ENCODE measurements around the gene PPIL4. TPM values are rescaled to one million over a fixed set of nuclear protein-coding genes. Genes with fewer than 3 reads are reported as not detected.
"Not testable (repeated sequence)": the region's sequence is repeated elsewhere in the genome, so short reads cannot be mapped to it uniquely, and the experiment has no call there.

Gene PPIL4
- total and polyA plus RNA-seq, 2 donors from 2014 or later, result 18.0 to 30.1 TPM

GRCh38 chr6:149461670-149462069 lies 84.2 kb downstream of the PPIL4 start:
- intact Hi-C loops (cut with DNase I), result no loop called here
- no peak for DNase-seq
- Histone ChIP-seq H3K27ac (ENCODE audit: low read depth in 2 of 2, low read length in 2 of 2) (no peak overlapping the region), H3K27me3 (ENCODE audit: control insufficient read depth, insufficient read depth, low read length) (no peaks in the 10 kb centered on the region), H3K4me3 (ENCODE audit: low read length in 3 of 3) (no peak overlapping the region), H3K9ac (ENCODE audit: low read length in 3 of 3) (no peak overlapping the region), H3K4me1 (ENCODE audit: control insufficient read depth in 2 of 3, insufficient read depth in 2 of 3, low read depth in 1 of 3, low read length in 3 of 3) (no peaks in the 10 kb centered on the region), H3K36me3 (ENCODE audit: control insufficient read depth in 2 of 3, insufficient read depth in 3 of 3, low read length in 3 of 3) (peaks cover 0 to 2% (median 0%) of the 10 kb centered on the region in 3 donors), H3K9me3 (ENCODE audit: control insufficient read depth in 2 of 3, insufficient read depth in 1 of 3, low read length in 3 of 3) (no peaks in the 10 kb centered on the region)
- no peak for FAIRE-seq
- TF ChIP-seq CTCF (IDR thresholded peaks at IDR 0.05; ENCODE audit: borderline replicate concordance, extremely low read depth, insufficient read depth), result no peak

GRCh38 chr6:149460249-149460648 lies 85.6 kb downstream of the PPIL4 start:
- H3K9ac ChIP-seq (ENCODE audit: low read length in 3 of 3); FAIRE-seq; H3K4me1 ChIP-seq (ENCODE audit: control insufficient read depth in 2 of 3, insufficient read depth in 2 of 3, low read depth in 1 of 3, low read length in 3 of 3); DNase-seq; H3K4me3 ChIP-seq (ENCODE audit: low read length in 3 of 3); H3K9me3 ChIP-seq (ENCODE audit: control insufficient read depth in 2 of 3, insufficient read depth in 1 of 3, low read length in 3 of 3); H3K27ac ChIP-seq (ENCODE audit: low read depth in 2 of 2, low read length in 2 of 2); H3K36me3 ChIP-seq (ENCODE audit: control insufficient read depth in 2 of 3, insufficient read depth in 3 of 3, low read length in 3 of 3); intact Hi-C loops (cut with DNase I); H3K27me3 ChIP-seq (ENCODE audit: control insufficient read depth, insufficient read depth, low read length): not testable (repeated sequence)

GRCh38 chr6:149459761-149460160 lies 86.1 kb downstream of the PPIL4 start:
- Histone ChIP-seq H3K27me3 (ENCODE audit: control insufficient read depth, insufficient read depth, low read length) (no peaks in the 10 kb centered on the region), H3K27ac (ENCODE audit: low read depth in 2 of 2, low read length in 2 of 2) (no peak overlapping the region), H3K9me3 (ENCODE audit: control insufficient read depth in 2 of 3, insufficient read depth in 1 of 3, low read length in 3 of 3) (no peaks in the 10 kb centered on the region), H3K4me1 (ENCODE audit: control insufficient read depth in 2 of 3, insufficient read depth in 2 of 3, low read depth in 1 of 3, low read length in 3 of 3) (peaks cover 0 to 7% (median 3%) of the 10 kb centered on the region in 3 donors), H3K4me3 (ENCODE audit: low read length in 3 of 3) (no peak overlapping the region), H3K9ac (ENCODE audit: low read length in 3 of 3) (no peak overlapping the region), H3K36me3 (ENCODE audit: control insufficient read depth in 2 of 3, insufficient read depth in 3 of 3, low read length in 3 of 3) (peaks cover 0 to 2% (median 0%) of the 10 kb centered on the region in 3 donors)
- no peak for TF ChIP-seq CTCF (IDR thresholded peaks at IDR 0.05; ENCODE audit: borderline replicate concordance, extremely low read depth, insufficient read depth)
- FAIRE-seq, result no peak
- intact Hi-C loops (cut with DNase I), result no loop called here
- no peak for DNase-seq

GRCh38 chr6:149458806-149459205 lies 87.0 kb downstream of the PPIL4 start:
- Histone ChIP-seq H3K9me3 (ENCODE audit: control insufficient read depth in 2 of 3, insufficient read depth in 1 of 3, low read length in 3 of 3) (no peaks in the 10 kb centered on the region), H3K9ac (ENCODE audit: low read length in 3 of 3) (no peak overlapping the region), H3K27me3 (ENCODE audit: control insufficient read depth, insufficient read depth, low read length) (no peaks in the 10 kb centered on the region), H3K4me3 (ENCODE audit: low read length in 3 of 3) (no peak overlapping the region), H3K27ac (ENCODE audit: low read depth in 2 of 2, low read length in 2 of 2) (no peak overlapping the region), H3K36me3 (ENCODE audit: control insufficient read depth in 2 of 3, insufficient read depth in 3 of 3, low read length in 3 of 3) (peaks cover 0 to 2% (median 0%) of the 10 kb centered on the region in 3 donors), H3K4me1 (ENCODE audit: control insufficient read depth in 2 of 3, insufficient read depth in 2 of 3, low read depth in 1 of 3, low read length in 3 of 3) (peaks cover 0 to 14% (median 12%) of the 10 kb centered on the region in 3 donors)
- intact Hi-C loops (cut with DNase I), result no loop called here
- DNase-seq (no peak), FAIRE-seq (no peak)
- no peak for TF ChIP-seq CTCF (IDR thresholded peaks at IDR 0.05; ENCODE audit: borderline replicate concordance, extremely low read depth, insufficient read depth)
